GM12801 (cell line): ENCODE results near the gene FCRLB.

ENCODE experiments used
- TF ChIP-seq, protein P1 (sequence below): IDR thresholded peaks from one replicate; pipeline ENCODE4 v1.5.1; 2011; ENCODE audit warnings: control low read depth; ENCODE audit not compliant: insufficient read length; ENCODE audit errors: extremely low read depth

Gene FCRLB

DNA sequence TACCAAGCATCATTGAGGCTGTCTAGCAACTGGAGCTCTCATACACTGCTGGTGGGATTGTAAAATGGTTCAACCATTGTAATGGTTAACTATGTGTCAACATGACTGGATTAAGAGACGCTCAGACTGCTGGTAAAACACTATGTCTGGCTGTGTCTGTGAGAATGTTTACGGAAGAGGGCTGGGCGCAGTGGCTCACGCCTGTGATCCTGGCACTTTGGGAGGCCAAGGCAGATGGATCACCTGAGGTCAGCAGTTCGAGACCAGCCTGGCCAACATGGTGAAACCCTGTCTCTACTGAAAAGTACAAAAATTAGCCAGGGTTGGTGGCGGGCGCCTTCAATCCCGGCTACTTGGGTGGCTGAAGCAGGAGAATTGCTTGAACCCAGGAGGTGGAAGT, 19.1 kb upstream of the FCRLB start:
- TF ChIP-seq, protein P1, sequence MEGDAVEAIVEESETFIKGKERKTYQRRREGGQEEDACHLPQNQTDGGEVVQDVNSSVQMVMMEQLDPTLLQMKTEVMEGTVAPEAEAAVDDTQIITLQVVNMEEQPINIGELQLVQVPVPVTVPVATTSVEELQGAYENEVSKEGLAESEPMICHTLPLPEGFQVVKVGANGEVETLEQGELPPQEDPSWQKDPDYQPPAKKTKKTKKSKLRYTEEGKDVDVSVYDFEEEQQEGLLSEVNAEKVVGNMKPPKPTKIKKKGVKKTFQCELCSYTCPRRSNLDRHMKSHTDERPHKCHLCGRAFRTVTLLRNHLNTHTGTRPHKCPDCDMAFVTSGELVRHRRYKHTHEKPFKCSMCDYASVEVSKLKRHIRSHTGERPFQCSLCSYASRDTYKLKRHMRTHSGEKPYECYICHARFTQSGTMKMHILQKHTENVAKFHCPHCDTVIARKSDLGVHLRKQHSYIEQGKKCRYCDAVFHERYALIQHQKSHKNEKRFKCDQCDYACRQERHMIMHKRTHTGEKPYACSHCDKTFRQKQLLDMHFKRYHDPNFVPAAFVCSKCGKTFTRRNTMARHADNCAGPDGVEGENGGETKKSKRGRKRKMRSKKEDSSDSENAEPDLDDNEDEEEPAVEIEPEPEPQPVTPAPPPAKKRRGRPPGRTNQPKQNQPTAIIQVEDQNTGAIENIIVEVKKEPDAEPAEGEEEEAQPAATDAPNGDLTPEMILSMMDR: no peak

DNA sequence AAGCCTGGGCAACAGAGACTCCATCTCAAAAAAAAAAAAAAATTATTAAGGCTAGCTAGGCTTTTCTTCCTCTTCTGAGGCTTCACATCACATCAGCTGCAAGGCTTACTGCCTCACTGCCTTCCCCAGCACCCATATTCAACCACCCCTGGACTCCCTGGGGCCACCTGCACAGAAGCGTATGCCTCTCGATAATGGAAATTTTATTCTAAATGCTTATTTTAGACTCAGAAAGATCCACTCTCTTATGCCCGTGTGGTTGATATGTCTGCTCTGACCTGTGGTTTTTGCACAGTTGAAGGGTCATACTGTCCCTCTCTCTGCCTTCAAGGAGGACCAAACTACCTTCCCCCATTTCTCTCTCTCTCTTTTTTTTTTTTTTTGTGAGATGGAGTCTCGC, 15.8 kb upstream of the FCRLB start:
- TF ChIP-seq, protein P1: no peak

DNA sequence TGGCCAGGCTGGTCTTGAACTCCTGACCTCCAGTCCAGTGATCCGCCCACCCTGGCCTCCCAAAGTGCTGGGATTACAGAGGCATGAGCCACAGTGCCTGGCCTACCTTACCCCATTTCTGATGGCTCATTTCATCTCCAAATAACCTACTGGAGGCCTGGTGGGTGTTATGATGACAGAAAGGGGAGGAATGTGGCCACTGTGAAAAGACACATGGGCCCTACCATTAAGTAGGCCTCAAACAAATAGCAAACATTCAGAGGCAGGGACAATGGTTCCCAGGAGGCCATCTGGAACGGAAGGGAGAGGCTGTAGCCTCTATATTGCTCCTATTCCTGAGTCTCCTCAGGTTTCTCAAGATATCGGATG, 15.2 kb upstream of the FCRLB start:
- TF ChIP-seq, protein P1: no peak

GRCh38 chr1:161706482-161707347, 14.6 kb upstream of the FCRLB start, which contains the start of gene FCRLA:
TSS of gene FCRLA (plus strand) at chr1:161707229. CDS start at chr1:161707265, 36 bp downstream.
- TF ChIP-seq, protein P1: no peak

DNA sequence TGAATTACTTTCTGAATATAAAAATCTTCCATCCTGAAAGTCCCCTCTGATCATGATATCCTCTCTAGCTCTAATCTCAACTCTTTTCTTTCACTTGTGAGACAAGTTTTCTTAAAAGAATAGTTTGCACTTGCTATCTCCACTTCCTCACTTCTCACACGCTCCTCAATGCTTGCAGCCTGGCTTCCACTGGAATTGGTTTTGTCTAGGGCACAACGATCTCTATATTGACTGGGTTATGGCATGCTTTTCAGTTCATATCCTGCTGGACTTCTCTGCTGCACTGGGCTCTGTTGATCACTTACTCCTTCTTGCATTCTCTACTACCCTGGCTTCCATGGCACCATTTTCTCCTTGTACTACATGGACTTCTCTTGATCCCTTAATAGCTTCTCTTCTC, 13.8 kb upstream of the FCRLB start:
- TF ChIP-seq, protein P1: no peak

DNA sequence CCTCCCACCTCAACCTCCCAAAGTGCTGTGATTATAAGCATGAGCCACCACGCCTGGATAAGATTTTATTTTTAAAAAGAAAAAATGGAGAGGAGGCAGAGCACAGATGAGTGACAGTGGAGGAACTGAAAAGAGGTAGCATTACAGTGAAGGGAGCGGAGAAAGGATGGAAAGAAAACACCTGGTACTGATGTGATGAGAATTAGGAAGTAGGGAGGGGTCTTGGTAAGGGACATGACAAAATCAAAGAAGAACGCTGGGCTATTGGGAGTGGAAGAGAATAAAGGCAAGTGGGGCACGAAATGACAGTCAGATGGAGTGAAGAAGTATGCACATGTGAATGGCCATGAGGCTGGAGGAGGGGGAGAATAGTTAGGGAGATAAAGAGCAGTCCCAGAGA, 12.0 kb upstream of the FCRLB start:
- TF ChIP-seq, protein P1: no peak

DNA sequence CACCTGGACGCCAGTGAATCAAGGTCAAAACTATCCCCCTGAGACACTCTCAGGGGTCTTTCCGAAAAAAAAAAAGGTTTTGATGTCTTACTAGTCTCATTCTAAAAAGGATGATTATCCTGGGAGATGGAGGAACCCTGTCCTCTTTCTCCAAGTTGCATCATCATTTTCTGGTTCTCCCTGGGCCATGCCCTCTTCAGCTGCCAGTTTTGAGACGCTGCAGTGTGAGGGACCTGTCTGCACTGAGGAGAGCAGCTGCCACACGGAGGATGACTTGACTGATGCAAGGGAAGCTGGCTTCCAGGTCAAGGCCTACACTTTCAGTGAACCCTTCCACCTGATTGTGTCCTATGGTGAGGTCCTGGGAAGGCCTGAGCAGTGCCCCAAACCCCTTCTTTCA, 10.8 kb upstream of the FCRLB start:
- TF ChIP-seq, protein P1: no peak
